Islet precursor cell (in vitro differentiated cells): ENCODE data around the gene BRINP2.

Experiments
- DNase-seq: peaks from one replicate; pipeline ENCODE4 v3.0.0-alpha.2; 2018

BRINP2 gene

DNA sequence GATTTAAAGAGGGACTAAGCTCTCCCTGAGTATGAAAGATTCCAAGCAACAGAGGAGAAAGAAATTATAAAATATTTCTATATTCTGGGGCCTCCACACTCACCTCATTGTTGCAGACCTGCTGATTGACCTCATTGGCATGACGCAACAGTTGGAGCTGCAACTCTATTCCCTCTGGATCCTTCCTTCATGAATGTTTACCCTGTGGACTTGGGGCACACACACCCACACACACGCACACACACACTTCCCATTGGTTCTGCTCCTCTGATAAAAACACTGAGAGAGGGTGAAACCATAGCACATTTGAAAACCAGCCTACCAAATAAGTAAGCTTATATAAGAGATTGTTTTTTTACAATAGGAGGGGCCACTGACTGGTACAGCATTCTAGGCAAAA lies 159.1 kb downstream of the BRINP2 start:
- no peak for DNase-seq
